GM10266 (cell line): Measurements from ENCODE around the gene SMARCD2.
A peak's percentile ranks its signal among the peaks of the same experiment; 100 is the strongest.

Experiments
- DNase-seq: peaks from one replicate; pipeline ENCODE4 v3.0.0; 2012; ENCODE audit errors: extremely low spot score
- CTCF ChIP-seq: IDR thresholded peaks from 2 replicates; pipeline ENCODE4 v1.5.1; 2012; ENCODE audit warnings: mild to moderate bottlenecking, low read depth; ENCODE audit not compliant: control insufficient read depth, insufficient read depth; ENCODE audit errors: missing control alignments

Gene SMARCD2

GRCh38 chr17:63830904-63831491 lies 11.5 kb downstream of the SMARCD2 start:
- no peak for DNase-seq
- no peak for TF ChIP-seq CTCF

GRCh38 chr17:63830278-63830677 lies 12.2 kb downstream of the SMARCD2 start:
- TF ChIP-seq CTCF: no peak
- DNase-seq: no peak

- DNase-seq: no peak
- TF ChIP-seq CTCF: no peak
These were observed 13.5 kb downstream of the SMARCD2 start for GRCh38 chr17:63828936-63829335.

- no peak for DNase-seq
- no peak for TF ChIP-seq CTCF
These were observed 14.7 kb downstream of the SMARCD2 start for GRCh38 chr17:63827801-63828221.

GRCh38 chr17:63827002-63827800 lies 15.3 kb downstream of the SMARCD2 start, which contains the start of the genes FTSJ3 and PSMC5:
FTSJ3 (minus strand) TSS chr17:63827663; CDS start chr17:63826902, 761 bp downstream.
PSMC5 (plus strand) TSS chr17:63827431; CDS start chr17:63827491, 60 bp downstream.
- peak; percentile 87 for DNase-seq
- peak; percentile 72 for TF ChIP-seq CTCF

GRCh38 chr17:63826468-63827001 lies 15.9 kb downstream of the SMARCD2 start:
- no peak for TF ChIP-seq CTCF
- DNase-seq: no peak

- no peak for DNase-seq
- no peak for TF ChIP-seq CTCF
These were observed 18.1 kb downstream of the SMARCD2 start for GRCh38 chr17:63824362-63824761.
